ENCODE measurements around the gene TMEM232. TPM values are rescaled to one million over a fixed set of nuclear protein-coding genes. Genes with fewer than 3 reads are reported as not detected.

The TMEM232 gene
- total RNA-seq, 1 donor from 2014 or later, result 8.4 TPM

- peaks cover 7% of the 10 kb centered on the region for H3K9me3 Mint-ChIP-seq (ENCODE audit: low read depth)
- no peak for TF ChIP-seq CTCF (IDR thresholded peaks at IDR 0.05; ENCODE audit: unreplicated experiment)
- no peaks in the 10 kb centered on the region for H3K27me3 Mint-ChIP-seq
- DNase-seq (ENCODE audit: low spot score, unreplicated experiment), result no peak
- H3K4me3 Mint-ChIP-seq (ENCODE audit: low read depth), result no peak overlapping the region
- no peaks in the 10 kb centered on the region for H3K4me1 Mint-ChIP-seq (ENCODE audit: low read depth)
- H3K36me3 Mint-ChIP-seq (ENCODE audit: insufficient read depth), result no peaks in the 10 kb centered on the region
- H3K27ac Mint-ChIP-seq, result no peak overlapping the region
These were observed 209.1 kb downstream of the TMEM232 start for GRCh38 chr5:110517396-110517795.

- Mint-ChIP-seq H3K27me3 (no peaks in the 10 kb centered on the region), H3K36me3 (ENCODE audit: insufficient read depth) (no peaks in the 10 kb centered on the region), H3K27ac (no peak overlapping the region), H3K4me1 (ENCODE audit: low read depth) (no peaks in the 10 kb centered on the region), H3K9me3 (ENCODE audit: low read depth) (no peaks in the 10 kb centered on the region), H3K4me3 (ENCODE audit: low read depth) (no peak overlapping the region)
- no peak for TF ChIP-seq CTCF (IDR thresholded peaks at IDR 0.05; ENCODE audit: unreplicated experiment)
- no peak for DNase-seq (ENCODE audit: low spot score, unreplicated experiment)
These were observed 212.4 kb downstream of the TMEM232 start for GRCh38 chr5:110514030-110514429.

- H3K4me3 Mint-ChIP-seq (ENCODE audit: low read depth), result no peak overlapping the region
- no peaks in the 10 kb centered on the region for H3K9me3 Mint-ChIP-seq (ENCODE audit: low read depth)
- no peaks in the 10 kb centered on the region for H3K36me3 Mint-ChIP-seq (ENCODE audit: insufficient read depth)
- H3K27me3 Mint-ChIP-seq, result no peaks in the 10 kb centered on the region
- DNase-seq (ENCODE audit: low spot score, unreplicated experiment), result no peak
- H3K4me1 Mint-ChIP-seq (ENCODE audit: low read depth), result no peaks in the 10 kb centered on the region
- TF ChIP-seq CTCF (IDR thresholded peaks at IDR 0.05; ENCODE audit: unreplicated experiment), result no peak
- H3K27ac Mint-ChIP-seq, result no peak overlapping the region
These were observed 214.2 kb downstream of the TMEM232 start for GRCh38 chr5:110512266-110512665.

GRCh38 chr5:110510146-110510545 is 216.3 kb downstream of the TMEM232 start:
- Mint-ChIP-seq H3K27ac (no peak overlapping the region), H3K4me3 (ENCODE audit: low read depth) (no peak overlapping the region)

GRCh38 chr5:110507972-110508371 is 218.5 kb downstream of the TMEM232 start:
- H3K27ac Mint-ChIP-seq, result no peak overlapping the region
- no peak overlapping the region for H3K4me3 Mint-ChIP-seq (ENCODE audit: low read depth)
- no peak for TF ChIP-seq CTCF (IDR thresholded peaks at IDR 0.05; ENCODE audit: unreplicated experiment)
- no peaks in the 10 kb centered on the region for H3K9me3 Mint-ChIP-seq (ENCODE audit: low read depth)
- no peak for DNase-seq (ENCODE audit: low spot score, unreplicated experiment)
- H3K4me1 Mint-ChIP-seq (ENCODE audit: low read depth), result no peaks in the 10 kb centered on the region
- no peaks in the 10 kb centered on the region for H3K27me3 Mint-ChIP-seq
- H3K36me3 Mint-ChIP-seq (ENCODE audit: insufficient read depth), result no peaks in the 10 kb centered on the region

More at GRCh38 chr5:110510146-110510545, 216.3 kb downstream of the TMEM232 start:
- Mint-ChIP-seq H3K9me3 (ENCODE audit: low read depth) (no peaks in the 10 kb centered on the region), H3K27me3 (no peaks in the 10 kb centered on the region), H3K36me3 (ENCODE audit: insufficient read depth) (no peaks in the 10 kb centered on the region), H3K4me1 (ENCODE audit: low read depth) (no peaks in the 10 kb centered on the region)
- TF ChIP-seq CTCF (IDR thresholded peaks at IDR 0.05; ENCODE audit: unreplicated experiment), result no peak
- DNase-seq (ENCODE audit: low spot score, unreplicated experiment), result no peak

Measured in progenitor cell of endocrine pancreas (in vitro differentiated cells).